Breast epithelium (tissue), 3 donors: ENCODE results near the gene LDLR.
"Not testable (repeated sequence)": the region's sequence is repeated elsewhere in the genome, so short reads cannot be mapped to it uniquely, and the experiment has no call there.

Experiments
- POLR2A ChIP-seq: fragments of 450-650 bp; IDR thresholded peaks from one replicate; pipeline ENCODE4 v1.6.1; 2016; ENCODE audit warnings: antibody characterized with exemption, mild to moderate bottlenecking, moderate library complexity
- POLR2AphosphoS5 ChIP-seq, 3 donors: sonication (generic); formaldehyde crosslinking; IDR thresholded peaks; one replicate each; pipeline ENCODE4 v1.6.1; 2017; ENCODE audit warnings: antibody characterized with exemption in 3 of 3
- TF ChIP-seq, protein P1 (sequence below), 3 donors: fragments of 450-650 bp; IDR thresholded peaks; one replicate each; pipeline ENCODE4 v1.5.1; 2016 to 2017; ENCODE audit warnings: antibody characterized with exemption in 3 of 3, mild to moderate bottlenecking in 3 of 3, moderate library complexity in 3 of 3

DNA sequence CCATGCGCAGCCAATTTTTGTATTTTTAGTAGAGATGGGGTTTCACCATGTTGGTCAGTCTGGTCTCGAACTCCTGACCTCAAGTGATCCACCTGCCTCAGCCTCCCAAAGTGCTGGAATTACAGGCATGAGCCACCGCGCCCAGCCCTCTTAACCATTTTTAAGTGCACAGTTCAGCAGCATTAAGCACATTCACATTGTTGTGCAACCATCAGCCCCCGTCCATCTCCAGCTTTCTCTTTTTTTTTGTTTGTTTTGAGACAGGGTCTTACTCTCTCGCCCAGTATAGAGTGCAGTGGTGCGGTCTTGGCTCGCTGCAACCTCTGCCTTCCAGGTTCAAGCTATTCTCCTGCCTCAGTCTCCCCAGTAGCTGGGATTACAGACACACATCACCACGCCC is 12.5 kb upstream of the LDLR start:
- TF ChIP-seq, protein P1, sequence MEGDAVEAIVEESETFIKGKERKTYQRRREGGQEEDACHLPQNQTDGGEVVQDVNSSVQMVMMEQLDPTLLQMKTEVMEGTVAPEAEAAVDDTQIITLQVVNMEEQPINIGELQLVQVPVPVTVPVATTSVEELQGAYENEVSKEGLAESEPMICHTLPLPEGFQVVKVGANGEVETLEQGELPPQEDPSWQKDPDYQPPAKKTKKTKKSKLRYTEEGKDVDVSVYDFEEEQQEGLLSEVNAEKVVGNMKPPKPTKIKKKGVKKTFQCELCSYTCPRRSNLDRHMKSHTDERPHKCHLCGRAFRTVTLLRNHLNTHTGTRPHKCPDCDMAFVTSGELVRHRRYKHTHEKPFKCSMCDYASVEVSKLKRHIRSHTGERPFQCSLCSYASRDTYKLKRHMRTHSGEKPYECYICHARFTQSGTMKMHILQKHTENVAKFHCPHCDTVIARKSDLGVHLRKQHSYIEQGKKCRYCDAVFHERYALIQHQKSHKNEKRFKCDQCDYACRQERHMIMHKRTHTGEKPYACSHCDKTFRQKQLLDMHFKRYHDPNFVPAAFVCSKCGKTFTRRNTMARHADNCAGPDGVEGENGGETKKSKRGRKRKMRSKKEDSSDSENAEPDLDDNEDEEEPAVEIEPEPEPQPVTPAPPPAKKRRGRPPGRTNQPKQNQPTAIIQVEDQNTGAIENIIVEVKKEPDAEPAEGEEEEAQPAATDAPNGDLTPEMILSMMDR (IDR thresholded peaks at IDR 0.05): not testable (repeated sequence)
- TF ChIP-seq POLR2A; POLR2AphosphoS5 (IDR thresholded peaks at IDR 0.05): not testable (repeated sequence)
